Measurements from ENCODE around the gene STH. TPM values are rescaled to one million over a fixed set of nuclear protein-coding genes. Genes with fewer than 3 reads are reported as not detected.

The STH gene
- total and polyA plus RNA-seq, 9 of the 15 experiments (the other 6 are each of a cell fraction or from before 2014, with no cell fraction given) = not detected

DNA sequence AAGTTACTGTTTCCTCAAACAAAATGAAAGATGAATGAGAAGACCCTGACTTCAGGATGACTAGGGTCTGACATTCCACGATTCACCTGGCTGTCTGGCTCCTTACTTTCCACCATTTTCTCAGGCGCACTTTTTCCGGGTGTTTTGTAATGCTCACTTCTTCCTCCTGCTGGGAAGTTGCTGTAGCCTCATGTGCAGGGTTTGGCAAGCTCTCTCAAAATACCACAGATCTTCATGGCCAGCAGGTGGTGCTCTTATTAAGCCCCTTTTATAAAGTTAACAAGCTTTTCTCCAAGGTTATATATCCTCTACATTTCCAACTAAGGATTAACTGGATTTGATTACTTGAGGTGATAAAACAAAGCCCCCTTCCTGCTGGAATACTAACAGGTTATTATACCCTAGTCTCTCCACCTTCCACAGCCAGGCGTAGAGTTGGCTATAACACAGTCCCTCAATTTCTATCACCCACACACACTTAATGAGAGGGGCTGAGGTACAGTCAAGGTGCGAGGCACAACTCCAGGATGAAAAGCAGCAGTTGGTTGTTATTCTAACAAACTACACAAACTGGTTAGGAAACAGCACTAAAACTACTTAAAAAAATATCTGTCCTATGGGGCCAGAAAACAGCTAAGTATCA lies 45.4 kb downstream of the STH start (continued):
- TF ChIP-seq STAG1 (CRISPR knock-in tag; IDR thresholded peaks at IDR 0.05; ENCODE audit: borderline replicate concordance) (no peak; the same call in 1 of the 2 replicates), SRSF7 (optimal IDR thresholded peaks at IDR 0.05; ENCODE audit: low read depth, low read length) (no peak), GTF2A2 (tag; IDR thresholded peaks at IDR 0.05) (no peak), LEF1 (IDR thresholded peaks at IDR 0.05) (0 out of 2 replicates have a peak, but pooled peaks have one; percentile 2), SRSF1 (IDR thresholded peaks at IDR 0.05; ENCODE audit: low read depth, low read length) (no peak), ZNF143 (CRISPR knock-in tag; IDR thresholded peaks at IDR 0.05) (no peak), NCOA2 (IDR thresholded peaks at IDR 0.05; ENCODE audit: partially characterized antibody in 2 of 2) (no peak), CBFA2T3 (IDR thresholded peaks at IDR 0.05) (no peak), YY1 (IDR thresholded peaks at IDR 0.05; ENCODE audit: borderline replicate concordance in 1 of 3, control insufficient read depth in 1 of 3, extremely low read depth in 1 of 3, insufficient read depth in 3 of 3, insufficient read length in 1 of 3, insufficient replicate concordance in 2 of 3, low read depth in 1 of 3, low read length in 2 of 3) (peak in 1 of 3 experiments; percentile 76), RBM15 (IDR thresholded peaks at IDR 0.05; ENCODE audit: insufficient read depth, low read length) (no peak), SIX5 (IDR thresholded peaks at IDR 0.05; ENCODE audit: borderline replicate concordance in 1 of 2, insufficient read depth in 1 of 2, low read depth in 1 of 2, low read length in 2 of 2) (no peak), EGR1 (conservative IDR thresholded peaks at IDR 0.05) (no peak), SIN3A (IDR thresholded peaks at IDR 0.05; ENCODE audit: borderline replicate concordance in 2 of 2, control insufficient read depth in 1 of 2, low read depth in 2 of 2, low read length in 2 of 2) (no peak), JUND (IDR thresholded peaks at IDR 0.05; ENCODE audit: borderline replicate concordance, low read depth, low read length) (peak; percentile 31; the same call in 1 of the 2 replicates), JUND (tag; IDR thresholded peaks at IDR 0.05; ENCODE audit: borderline replicate concordance, low read depth, low read length) (0 out of 3 replicates have a peak, but pooled peaks have one; percentile 23), ZBED1 (IDR thresholded peaks at IDR 0.05) (no peak), STAT5A (IDR thresholded peaks at IDR 0.05; ENCODE audit: borderline replicate concordance, low read length) (no peak), ZNF384 (IDR thresholded peaks at IDR 0.05; ENCODE audit: low read depth, low read length) (no peak)
- TF ChIP-seq, protein P1, sequence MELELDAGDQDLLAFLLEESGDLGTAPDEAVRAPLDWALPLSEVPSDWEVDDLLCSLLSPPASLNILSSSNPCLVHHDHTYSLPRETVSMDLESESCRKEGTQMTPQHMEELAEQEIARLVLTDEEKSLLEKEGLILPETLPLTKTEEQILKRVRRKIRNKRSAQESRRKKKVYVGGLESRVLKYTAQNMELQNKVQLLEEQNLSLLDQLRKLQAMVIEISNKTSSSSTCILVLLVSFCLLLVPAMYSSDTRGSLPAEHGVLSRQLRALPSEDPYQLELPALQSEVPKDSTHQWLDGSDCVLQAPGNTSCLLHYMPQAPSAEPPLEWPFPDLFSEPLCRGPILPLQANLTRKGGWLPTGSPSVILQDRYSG (tag; conservative IDR thresholded peaks at IDR 0.05; ENCODE audit: low read depth) = no peak
- TF ChIP-seq, protein P2, sequence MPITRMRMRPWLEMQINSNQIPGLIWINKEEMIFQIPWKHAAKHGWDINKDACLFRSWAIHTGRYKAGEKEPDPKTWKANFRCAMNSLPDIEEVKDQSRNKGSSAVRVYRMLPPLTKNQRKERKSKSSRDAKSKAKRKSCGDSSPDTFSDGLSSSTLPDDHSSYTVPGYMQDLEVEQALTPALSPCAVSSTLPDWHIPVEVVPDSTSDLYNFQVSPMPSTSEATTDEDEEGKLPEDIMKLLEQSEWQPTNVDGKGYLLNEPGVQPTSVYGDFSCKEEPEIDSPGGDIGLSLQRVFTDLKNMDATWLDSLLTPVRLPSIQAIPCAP (CRISPR knock-in tag; IDR thresholded peaks at IDR 0.05; ENCODE audit: borderline replicate concordance) = no peak
- TF ChIP-seq, protein P3, sequence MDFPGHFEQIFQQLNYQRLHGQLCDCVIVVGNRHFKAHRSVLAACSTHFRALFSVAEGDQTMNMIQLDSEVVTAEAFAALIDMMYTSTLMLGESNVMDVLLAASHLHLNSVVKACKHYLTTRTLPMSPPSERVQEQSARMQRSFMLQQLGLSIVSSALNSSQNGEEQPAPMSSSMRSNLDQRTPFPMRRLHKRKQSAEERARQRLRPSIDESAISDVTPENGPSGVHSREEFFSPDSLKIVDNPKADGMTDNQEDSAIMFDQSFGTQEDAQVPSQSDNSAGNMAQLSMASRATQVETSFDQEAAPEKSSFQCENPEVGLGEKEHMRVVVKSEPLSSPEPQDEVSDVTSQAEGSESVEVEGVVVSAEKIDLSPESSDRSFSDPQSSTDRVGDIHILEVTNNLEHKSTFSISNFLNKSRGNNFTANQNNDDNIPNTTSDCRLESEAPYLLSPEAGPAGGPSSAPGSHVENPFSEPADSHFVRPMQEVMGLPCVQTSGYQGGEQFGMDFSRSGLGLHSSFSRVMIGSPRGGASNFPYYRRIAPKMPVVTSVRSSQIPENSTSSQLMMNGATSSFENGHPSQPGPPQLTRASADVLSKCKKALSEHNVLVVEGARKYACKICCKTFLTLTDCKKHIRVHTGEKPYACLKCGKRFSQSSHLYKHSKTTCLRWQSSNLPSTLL (IDR thresholded peaks at IDR 0.05) = no peak
- TF ChIP-seq, protein P4, sequence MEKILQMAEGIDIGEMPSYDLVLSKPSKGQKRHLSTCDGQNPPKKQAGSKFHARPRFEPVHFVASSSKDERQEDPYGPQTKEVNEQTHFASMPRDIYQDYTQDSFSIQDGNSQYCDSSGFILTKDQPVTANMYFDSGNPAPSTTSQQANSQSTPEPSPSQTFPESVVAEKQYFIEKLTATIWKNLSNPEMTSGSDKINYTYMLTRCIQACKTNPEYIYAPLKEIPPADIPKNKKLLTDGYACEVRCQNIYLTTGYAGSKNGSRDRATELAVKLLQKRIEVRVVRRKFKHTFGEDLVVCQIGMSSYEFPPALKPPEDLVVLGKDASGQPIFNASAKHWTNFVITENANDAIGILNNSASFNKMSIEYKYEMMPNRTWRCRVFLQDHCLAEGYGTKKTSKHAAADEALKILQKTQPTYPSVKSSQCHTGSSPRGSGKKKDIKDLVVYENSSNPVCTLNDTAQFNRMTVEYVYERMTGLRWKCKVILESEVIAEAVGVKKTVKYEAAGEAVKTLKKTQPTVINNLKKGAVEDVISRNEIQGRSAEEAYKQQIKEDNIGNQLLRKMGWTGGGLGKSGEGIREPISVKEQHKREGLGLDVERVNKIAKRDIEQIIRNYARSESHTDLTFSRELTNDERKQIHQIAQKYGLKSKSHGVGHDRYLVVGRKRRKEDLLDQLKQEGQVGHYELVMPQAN (IDR thresholded peaks at IDR 0.05; ENCODE audit: borderline replicate concordance) = no peak

Data from K562 (cell line).